ENCODE measurements around the gene SUSD6. TPM values are rescaled to one million over a fixed set of nuclear protein-coding genes. Genes with fewer than 3 reads are reported as not detected.

The SUSD6 gene
- total and polyA plus RNA-seq, 8 donors, result 8.9 to 41.9 (median 20.3) TPM

DNA sequence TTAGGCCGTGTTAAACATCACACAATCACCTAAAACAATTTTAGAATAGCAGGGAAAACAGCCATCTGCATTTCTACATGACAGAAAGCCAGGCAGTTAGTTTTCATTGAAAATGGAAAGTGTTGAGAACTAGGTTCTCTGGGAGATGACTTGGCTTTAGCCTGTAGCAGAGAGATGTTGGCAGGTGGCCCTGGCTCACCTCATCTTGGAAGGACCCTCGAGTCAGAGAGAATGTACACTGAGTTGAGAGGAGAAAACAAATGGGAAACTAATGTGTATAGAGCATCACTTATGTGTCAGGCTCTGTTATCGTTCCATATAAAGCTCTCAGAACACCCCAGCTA, 51.9 kb downstream of the SUSD6 start:
- DNase-seq (no peak), FAIRE-seq (no peak), ATAC-seq (peak in 2 of 4 donors; percentile 4 to 7)
- peaks cover 35 to 71% (median 45%) of the 10 kb centered on the region in 3 donors for H3K4me1 ChIP-seq
- 22 to 27% methylated on average over 3 of the region's 3 CpGs for WGBS, 2 donors
- TF ChIP-seq, protein P1, sequence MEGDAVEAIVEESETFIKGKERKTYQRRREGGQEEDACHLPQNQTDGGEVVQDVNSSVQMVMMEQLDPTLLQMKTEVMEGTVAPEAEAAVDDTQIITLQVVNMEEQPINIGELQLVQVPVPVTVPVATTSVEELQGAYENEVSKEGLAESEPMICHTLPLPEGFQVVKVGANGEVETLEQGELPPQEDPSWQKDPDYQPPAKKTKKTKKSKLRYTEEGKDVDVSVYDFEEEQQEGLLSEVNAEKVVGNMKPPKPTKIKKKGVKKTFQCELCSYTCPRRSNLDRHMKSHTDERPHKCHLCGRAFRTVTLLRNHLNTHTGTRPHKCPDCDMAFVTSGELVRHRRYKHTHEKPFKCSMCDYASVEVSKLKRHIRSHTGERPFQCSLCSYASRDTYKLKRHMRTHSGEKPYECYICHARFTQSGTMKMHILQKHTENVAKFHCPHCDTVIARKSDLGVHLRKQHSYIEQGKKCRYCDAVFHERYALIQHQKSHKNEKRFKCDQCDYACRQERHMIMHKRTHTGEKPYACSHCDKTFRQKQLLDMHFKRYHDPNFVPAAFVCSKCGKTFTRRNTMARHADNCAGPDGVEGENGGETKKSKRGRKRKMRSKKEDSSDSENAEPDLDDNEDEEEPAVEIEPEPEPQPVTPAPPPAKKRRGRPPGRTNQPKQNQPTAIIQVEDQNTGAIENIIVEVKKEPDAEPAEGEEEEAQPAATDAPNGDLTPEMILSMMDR (IDR thresholded peaks at IDR 0.05), result no peak
- H3K36me3 ChIP-seq, result peaks cover 0 to 3% (median 0%) of the 10 kb centered on the region in 3 donors
- H3K4me3 ChIP-seq, result no peak overlapping the region
- no peaks in the 10 kb centered on the region for H3K9me3 ChIP-seq
- peak overlapping the region in 2 of 4 donors; percentile 51 to 67 for H3K27ac ChIP-seq
- H3K27me3 ChIP-seq, result no peaks in the 10 kb centered on the region
- intact Hi-C loops (cut with DNase I), result loop anchor here in 1 of 3 donors (10.0 kb wide), 1 partner anchor 52 kb away; no protein-coding TSS in a partner anchor

DNA sequence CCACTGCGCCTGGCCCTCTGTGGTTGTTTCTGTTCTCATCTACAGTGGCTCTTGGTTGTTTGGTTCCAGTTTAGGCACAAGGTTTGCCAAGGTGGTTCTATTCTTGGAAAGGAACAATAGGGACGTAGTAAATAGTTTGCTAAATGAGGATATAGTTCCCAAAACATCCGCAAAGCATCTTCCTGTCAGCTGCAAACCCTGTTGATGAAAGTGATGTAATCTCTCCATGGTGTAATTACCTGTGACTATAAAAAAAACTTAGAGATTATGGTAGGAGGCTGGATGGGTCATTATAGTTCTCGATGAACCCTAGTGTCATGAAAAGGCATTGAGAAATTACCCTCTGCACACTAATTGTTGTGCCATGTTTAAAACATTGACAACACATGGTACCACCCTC, 52.9 kb downstream of the SUSD6 start:
- Histone ChIP-seq H3K27me3 (no peaks in the 10 kb centered on the region), H3K4me3 (no peak overlapping the region), H3K4me1 (peaks cover 29 to 63% (median 39%) of the 10 kb centered on the region in 3 donors), H3K27ac (peak overlapping the region in 2 of 4 donors; percentile 51 to 67), H3K9me3 (no peaks in the 10 kb centered on the region), H3K36me3 (peaks cover 0 to 3% (median 0%) of the 10 kb centered on the region in 3 donors)
- no peak for FAIRE-seq
- DNase-seq, result no peak
- intact Hi-C loops (cut with DNase I), result loop anchor here in 1 of 3 donors (10.0 kb wide), 1 partner anchor 51 kb away; no protein-coding TSS in a partner anchor
- ATAC-seq, result no peak
- 88 to 90% methylated on average over 4 of the region's 4 CpGs for WGBS, 2 donors
- TF ChIP-seq, protein P1 (IDR thresholded peaks at IDR 0.05), result no peak

DNA sequence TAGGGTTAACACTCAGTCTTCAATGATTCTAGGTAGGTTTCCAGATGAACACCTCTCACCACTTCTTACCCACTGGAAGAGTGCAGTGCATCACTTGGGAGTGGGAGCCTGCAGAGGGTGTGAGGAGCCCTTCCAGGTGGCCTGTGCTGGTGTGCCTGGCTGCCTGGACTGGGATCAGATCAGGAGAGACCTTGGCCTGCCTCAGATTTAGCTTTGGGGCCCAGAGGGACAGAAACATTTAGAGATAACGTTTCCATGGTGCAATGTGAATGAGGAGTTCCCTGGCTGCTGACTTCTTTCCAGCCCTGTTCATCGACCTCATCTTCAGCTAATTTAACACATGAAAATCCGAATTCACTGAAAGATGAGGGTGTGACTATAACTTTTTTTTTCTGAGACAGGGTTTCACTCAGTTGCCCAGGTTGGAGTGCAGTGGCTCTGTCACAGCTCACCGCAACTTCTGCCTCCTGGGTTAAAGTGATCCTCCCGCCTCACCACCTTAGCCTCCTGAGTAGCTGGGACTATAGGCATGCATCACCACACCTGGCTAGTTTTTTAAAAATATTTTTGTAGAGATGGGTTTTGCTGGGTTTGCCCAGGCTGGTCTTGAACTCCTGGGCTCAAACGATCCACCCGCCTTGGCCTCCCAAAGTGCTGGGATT, 53.6 kb downstream of the SUSD6 start:
- Histone ChIP-seq H3K4me3 (no peak overlapping the region), H3K9me3 (no peaks in the 10 kb centered on the region), H3K27me3 (no peaks in the 10 kb centered on the region), H3K27ac (peak overlapping the region in 2 of 4 donors; percentile 51 to 56), H3K36me3 (no peaks in the 10 kb centered on the region), H3K4me1 (peaks cover 29 to 68% (median 39%) of the 10 kb centered on the region in 3 donors)
- DNase-seq (no peak), FAIRE-seq (no peak), ATAC-seq (peak; percentile 35 to 72 (median 54))
- WGBS, 2 donors, result 57% methylated on average over 7 of the region's 7 CpGs
- intact Hi-C loops (cut with DNase I), result loop anchor here in 1 of 3 donors (10.0 kb wide), 1 partner anchor 50 kb away; no protein-coding TSS in a partner anchor
- TF ChIP-seq, protein P1 (IDR thresholded peaks at IDR 0.05), result no peak

DNA sequence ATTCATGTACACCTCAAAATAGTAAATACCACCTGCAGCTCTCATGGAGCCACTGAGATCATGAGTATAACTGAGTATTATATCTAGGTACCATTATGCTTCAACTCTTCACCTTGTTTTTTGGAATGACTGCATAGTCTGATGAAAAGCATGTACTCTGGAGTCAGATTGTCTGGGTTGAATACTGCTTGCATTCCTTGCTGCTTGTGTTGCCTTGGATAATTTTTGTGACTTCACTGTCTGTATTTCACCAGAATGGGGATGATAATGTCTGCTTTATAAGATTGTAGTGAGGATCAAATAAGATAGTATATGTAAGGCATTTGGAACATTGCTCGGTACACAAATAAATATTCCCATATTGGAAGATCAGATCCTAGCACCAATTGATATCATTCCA, 54.2 kb downstream of the SUSD6 start:
- Histone ChIP-seq H3K4me3 (no peak overlapping the region), H3K4me1 (peaks cover 29 to 68% (median 39%) of the 10 kb centered on the region in 3 donors), H3K9me3 (no peaks in the 10 kb centered on the region), H3K27ac (peak overlapping the region in 2 of 4 donors; percentile 51 to 56), H3K27me3 (no peaks in the 10 kb centered on the region), H3K36me3 (no peaks in the 10 kb centered on the region)
- 72 to 78% methylated on average over 1 of the region's 1 CpG for WGBS, 2 donors
- peak in 1 of 4 donors; percentile 5 for ATAC-seq
- DNase-seq, result no peak
- FAIRE-seq, result no peak
- TF ChIP-seq, protein P1 (IDR thresholded peaks at IDR 0.05), result no peak
- intact Hi-C loops (cut with DNase I), result loop anchor here in 1 of 3 donors (10.0 kb wide), 1 partner anchor 49 kb away; no protein-coding TSS in a partner anchor

DNA sequence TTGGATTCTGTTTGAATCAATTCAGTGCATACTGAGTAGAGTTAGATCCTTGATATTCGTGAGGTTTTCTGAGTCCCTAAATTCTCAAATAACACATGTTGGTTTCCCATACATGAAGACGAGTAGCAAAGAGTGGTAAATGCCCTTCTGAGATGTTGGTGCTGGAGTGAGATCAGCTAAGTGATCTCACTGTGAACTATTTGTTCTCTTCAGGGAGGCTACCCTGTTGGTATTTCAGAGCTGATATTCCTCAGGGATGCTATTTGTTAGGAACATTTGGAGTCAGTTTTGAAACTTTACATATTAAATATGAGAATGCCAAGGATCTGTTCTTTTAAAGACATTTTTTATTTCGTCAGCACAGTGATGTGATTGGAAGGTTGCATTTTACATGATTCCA, 54.7 kb downstream of the SUSD6 start:
- Histone ChIP-seq H3K4me1 (peaks cover 29 to 68% (median 39%) of the 10 kb centered on the region in 3 donors), H3K4me3 (no peak overlapping the region), H3K36me3 (no peaks in the 10 kb centered on the region), H3K27me3 (no peaks in the 10 kb centered on the region), H3K27ac (peak overlapping the region in 2 of 4 donors; percentile 51 to 56), H3K9me3 (no peaks in the 10 kb centered on the region)
- no peak for DNase-seq
- TF ChIP-seq, protein P1 (IDR thresholded peaks at IDR 0.05), result no peak
- intact Hi-C loops (cut with DNase I), result loop anchor here in 1 of 3 donors (10.0 kb wide), 1 partner anchor 49 kb away; no protein-coding TSS in a partner anchor
- 40 to 47% methylated on average over 3 of the region's 3 CpGs for WGBS, 2 donors
- no peak for FAIRE-seq
- ATAC-seq, result peak in 1 of 4 donors; percentile 29
